ENCODE results near the gene GALNT11.

GRCh38 chr7:152132812-152133211, 107.3 kb downstream of the GALNT11 start:
- TF ChIP-seq, protein P1, sequence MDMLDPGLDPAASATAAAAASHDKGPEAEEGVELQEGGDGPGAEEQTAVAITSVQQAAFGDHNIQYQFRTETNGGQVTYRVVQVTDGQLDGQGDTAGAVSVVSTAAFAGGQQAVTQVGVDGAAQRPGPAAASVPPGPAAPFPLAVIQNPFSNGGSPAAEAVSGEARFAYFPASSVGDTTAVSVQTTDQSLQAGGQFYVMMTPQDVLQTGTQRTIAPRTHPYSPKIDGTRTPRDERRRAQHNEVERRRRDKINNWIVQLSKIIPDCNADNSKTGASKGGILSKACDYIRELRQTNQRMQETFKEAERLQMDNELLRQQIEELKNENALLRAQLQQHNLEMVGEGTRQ (IDR thresholded peaks at IDR 0.05; ENCODE audit: low read depth, low read length) = no peak
- no peak for TF ChIP-seq MAFK (IDR thresholded peaks at IDR 0.05; ENCODE audit: low read depth, low read length)
- TF ChIP-seq, protein P2, sequence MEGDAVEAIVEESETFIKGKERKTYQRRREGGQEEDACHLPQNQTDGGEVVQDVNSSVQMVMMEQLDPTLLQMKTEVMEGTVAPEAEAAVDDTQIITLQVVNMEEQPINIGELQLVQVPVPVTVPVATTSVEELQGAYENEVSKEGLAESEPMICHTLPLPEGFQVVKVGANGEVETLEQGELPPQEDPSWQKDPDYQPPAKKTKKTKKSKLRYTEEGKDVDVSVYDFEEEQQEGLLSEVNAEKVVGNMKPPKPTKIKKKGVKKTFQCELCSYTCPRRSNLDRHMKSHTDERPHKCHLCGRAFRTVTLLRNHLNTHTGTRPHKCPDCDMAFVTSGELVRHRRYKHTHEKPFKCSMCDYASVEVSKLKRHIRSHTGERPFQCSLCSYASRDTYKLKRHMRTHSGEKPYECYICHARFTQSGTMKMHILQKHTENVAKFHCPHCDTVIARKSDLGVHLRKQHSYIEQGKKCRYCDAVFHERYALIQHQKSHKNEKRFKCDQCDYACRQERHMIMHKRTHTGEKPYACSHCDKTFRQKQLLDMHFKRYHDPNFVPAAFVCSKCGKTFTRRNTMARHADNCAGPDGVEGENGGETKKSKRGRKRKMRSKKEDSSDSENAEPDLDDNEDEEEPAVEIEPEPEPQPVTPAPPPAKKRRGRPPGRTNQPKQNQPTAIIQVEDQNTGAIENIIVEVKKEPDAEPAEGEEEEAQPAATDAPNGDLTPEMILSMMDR (conservative IDR thresholded peaks at IDR 0.05; ENCODE audit: low read depth, low read length) = no peak
- TF ChIP-seq CHD1 (IDR thresholded peaks at IDR 0.05; ENCODE audit: low read depth, low read length) = no peak

Data from IMR-90 (cell line).